OCI-LY3 (cell line): ENCODE measurements around the gene MYCT1.

Experiments used
- EZH2phosphoT487 ChIP-seq: fragments of 200-600 bp; shearing (Covaris generic); IDR thresholded peaks from 2 replicates; pipeline ENCODE4 v1.6.1; 2018; ENCODE audit warnings: antibody characterized with exemption, mixed run types, low read depth
- TF ChIP-seq, protein P1 (sequence below): fragments of 200-600, 300-600 bp; sonication (generic); IDR thresholded peaks from 2 replicates; pipeline ENCODE4 v1.5.1; 2014; ENCODE audit warnings: antibody characterized with exemption, low read length, low read depth

DNA sequence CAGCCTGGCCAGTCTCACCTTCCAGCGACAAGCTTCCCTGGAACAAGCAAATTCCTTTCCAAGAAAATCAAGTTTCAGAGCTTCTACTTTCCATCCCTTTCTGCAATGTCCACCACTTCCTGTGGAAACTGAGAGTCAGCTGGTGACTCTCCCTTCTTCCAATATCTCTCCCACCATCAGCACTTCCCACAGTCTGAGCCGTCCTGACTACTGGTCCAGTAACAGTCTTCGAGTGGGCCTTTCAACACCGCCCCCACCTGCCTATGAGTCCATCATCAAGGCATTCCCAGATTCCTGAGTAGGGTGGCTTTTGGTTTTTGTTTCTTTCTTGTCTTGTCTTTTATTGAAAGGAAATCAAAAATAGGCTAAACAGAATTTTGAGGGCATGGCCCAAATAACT, 24.3 kb downstream of the MYCT1 start:
- TF ChIP-seq, protein P1, sequence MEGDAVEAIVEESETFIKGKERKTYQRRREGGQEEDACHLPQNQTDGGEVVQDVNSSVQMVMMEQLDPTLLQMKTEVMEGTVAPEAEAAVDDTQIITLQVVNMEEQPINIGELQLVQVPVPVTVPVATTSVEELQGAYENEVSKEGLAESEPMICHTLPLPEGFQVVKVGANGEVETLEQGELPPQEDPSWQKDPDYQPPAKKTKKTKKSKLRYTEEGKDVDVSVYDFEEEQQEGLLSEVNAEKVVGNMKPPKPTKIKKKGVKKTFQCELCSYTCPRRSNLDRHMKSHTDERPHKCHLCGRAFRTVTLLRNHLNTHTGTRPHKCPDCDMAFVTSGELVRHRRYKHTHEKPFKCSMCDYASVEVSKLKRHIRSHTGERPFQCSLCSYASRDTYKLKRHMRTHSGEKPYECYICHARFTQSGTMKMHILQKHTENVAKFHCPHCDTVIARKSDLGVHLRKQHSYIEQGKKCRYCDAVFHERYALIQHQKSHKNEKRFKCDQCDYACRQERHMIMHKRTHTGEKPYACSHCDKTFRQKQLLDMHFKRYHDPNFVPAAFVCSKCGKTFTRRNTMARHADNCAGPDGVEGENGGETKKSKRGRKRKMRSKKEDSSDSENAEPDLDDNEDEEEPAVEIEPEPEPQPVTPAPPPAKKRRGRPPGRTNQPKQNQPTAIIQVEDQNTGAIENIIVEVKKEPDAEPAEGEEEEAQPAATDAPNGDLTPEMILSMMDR = no peak
- TF ChIP-seq EZH2phosphoT487 = no peak
